ENCODE data around the gene ZDHHC8.

ZDHHC8 gene

DNA sequence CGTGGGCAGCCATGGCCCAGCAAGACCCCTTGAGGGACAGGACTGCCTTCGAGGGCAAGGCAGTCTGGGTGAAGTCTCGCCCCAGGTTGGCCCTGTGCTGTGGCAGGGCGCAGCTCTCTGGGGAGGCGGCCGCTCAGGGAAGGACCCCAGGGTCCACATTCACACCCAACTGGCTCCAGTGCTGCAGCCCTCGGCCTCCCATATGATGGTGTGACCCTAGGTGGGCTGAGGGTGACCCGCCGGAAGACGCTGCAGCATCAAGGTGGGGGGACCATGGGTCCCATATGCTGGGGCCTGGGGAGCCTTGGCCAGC lies 47.3 kb downstream of the ZDHHC8 start:
- no peak for DNase-seq (ENCODE audit: low read depth)
- TF ChIP-seq, protein P1, sequence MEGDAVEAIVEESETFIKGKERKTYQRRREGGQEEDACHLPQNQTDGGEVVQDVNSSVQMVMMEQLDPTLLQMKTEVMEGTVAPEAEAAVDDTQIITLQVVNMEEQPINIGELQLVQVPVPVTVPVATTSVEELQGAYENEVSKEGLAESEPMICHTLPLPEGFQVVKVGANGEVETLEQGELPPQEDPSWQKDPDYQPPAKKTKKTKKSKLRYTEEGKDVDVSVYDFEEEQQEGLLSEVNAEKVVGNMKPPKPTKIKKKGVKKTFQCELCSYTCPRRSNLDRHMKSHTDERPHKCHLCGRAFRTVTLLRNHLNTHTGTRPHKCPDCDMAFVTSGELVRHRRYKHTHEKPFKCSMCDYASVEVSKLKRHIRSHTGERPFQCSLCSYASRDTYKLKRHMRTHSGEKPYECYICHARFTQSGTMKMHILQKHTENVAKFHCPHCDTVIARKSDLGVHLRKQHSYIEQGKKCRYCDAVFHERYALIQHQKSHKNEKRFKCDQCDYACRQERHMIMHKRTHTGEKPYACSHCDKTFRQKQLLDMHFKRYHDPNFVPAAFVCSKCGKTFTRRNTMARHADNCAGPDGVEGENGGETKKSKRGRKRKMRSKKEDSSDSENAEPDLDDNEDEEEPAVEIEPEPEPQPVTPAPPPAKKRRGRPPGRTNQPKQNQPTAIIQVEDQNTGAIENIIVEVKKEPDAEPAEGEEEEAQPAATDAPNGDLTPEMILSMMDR (IDR thresholded peaks at IDR 0.05; ENCODE audit: control insufficient read depth, extremely low read depth, insufficient read depth): no peak

DNA sequence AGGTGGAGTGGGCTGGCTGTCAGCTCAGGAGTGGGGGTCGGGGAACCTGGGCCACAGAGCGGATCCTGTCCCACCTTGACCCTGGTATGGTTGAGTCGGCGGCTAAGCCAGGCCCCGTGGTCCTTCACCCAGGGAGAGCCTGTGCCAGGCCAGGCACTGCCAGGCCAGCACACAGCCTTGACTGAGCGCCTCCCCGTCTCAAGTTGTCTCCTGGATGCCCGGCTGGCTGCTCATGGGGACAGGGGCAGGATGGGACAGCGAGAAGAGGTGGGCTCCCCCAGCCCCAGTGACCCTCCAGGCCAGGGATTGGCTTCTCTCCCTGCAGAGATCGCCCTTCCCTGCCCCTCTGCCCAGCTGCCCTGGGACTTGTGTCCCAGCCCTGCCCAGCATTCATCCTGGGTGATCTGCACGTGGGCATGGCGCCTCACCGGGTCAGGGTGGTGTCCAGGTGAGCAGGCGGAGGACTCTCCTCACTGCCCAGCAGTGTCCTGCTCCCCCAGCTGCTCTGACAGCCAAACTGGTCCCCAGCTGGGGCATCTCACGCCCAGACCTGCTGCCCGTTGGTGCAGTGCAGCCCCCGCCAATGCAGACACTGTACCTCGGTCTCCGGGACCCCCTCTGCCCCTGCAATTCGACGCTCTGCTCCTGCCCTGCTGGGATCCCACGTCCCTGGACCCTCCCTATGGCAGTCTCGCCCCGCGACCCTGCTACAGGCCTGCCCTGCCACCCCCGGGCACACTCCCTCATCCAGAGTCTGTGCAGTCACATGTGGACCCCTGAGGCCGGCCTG lies 48.0 kb downstream of the ZDHHC8 start:
- TF ChIP-seq, protein P1 (IDR thresholded peaks at IDR 0.05; ENCODE audit: control insufficient read depth, extremely low read depth, insufficient read depth): no peak
- no peak overlapping the region for H3K4me3 ChIP-seq (ENCODE audit: low read depth, low read length)
- no peak for DNase-seq (ENCODE audit: low read depth)

More for the DNA sequence above, 47.3 kb downstream of the ZDHHC8 start:
- H3K4me3 ChIP-seq (ENCODE audit: low read depth, low read length): no peak overlapping the region

DNA sequence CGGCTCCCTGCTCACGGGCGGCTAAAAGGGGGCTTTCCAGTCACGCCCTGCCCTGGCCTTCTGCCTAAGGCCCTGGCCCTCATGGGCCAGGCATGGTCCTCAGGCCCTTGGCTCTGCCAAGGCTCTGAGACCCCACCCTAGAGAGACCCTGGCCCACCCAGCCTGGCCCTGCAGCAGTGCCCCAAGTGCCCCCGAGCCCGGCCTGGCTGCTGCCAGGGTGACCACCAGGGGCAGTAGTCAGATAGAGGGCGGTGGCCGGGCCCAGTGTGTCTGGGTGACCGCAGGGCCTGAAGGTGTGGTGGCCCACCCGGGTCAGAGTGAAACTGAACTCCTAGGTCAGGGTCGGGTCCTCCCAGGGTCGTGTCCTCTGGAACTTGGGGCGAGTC lies 48.6 kb downstream of the ZDHHC8 start:
- TF ChIP-seq, protein P1 (IDR thresholded peaks at IDR 0.05; ENCODE audit: control insufficient read depth, extremely low read depth, insufficient read depth): peak; percentile 19; the same call in 1 of the 2 replicates
- no peak overlapping the region for H3K4me3 ChIP-seq (ENCODE audit: low read depth, low read length)
- DNase-seq (ENCODE audit: low read depth): no peak

DNA sequence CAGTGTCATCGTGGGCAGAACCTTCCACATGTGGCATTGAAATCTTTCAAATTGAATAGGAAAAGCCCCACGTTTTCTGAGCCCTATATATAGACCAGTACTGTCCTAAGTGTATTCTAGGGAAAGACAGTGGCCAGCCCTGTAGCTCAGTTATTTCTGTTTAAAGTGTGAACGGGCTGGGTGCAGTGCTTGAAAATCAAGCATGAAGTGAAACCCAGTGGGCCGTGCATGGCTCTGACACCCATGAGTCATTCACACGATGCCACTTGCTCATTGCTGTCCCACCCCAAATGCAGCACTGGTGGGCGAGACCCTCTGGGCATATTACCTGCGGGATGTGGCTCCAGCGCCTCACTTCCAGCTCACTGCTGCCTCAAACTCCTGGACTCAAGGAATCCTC lies 49.0 kb downstream of the ZDHHC8 start:
- H3K4me3 ChIP-seq (ENCODE audit: low read depth, low read length): no peak overlapping the region
- TF ChIP-seq, protein P1 (IDR thresholded peaks at IDR 0.05; ENCODE audit: control insufficient read depth, extremely low read depth, insufficient read depth): no peak
- DNase-seq (ENCODE audit: low read depth): no peak

DNA sequence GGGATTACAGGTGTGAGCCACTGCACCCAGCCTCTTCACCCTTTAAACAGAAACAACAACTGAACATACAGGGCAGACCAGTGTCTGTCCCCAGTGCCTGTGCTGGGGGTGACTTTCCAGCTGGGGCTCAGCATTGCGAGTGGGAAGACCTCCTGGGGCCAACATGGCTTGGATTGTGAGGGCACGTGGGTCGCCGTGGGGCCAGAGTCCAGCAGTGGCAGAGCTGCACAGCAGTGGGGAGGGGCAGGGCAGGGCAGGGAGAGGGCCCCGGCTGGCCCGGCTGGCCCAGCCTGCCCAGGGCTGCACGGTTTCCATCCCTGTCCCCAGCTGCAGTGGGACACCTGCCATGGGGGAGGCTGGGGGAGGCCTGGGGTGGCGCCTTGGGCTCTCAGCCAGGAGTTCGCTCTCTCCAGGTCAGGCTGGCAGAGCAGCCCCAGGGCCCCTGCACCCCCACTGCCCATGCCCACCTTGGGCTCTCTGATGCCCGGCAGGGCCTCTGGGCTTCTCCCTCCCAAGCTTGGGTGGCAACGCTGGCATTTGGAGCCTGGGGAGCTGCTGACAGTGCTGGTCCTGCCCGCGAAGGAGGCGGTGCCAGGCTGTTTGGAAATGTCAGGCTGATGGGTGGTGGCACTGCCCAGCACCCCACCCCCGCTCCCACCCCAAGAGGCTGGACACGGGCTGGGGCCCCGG lies 49.7 kb downstream of the ZDHHC8 start:
- no peak overlapping the region for H3K4me3 ChIP-seq (ENCODE audit: low read depth, low read length)
- no peak for DNase-seq (ENCODE audit: low read depth)
- TF ChIP-seq, protein P1 (IDR thresholded peaks at IDR 0.05; ENCODE audit: control insufficient read depth, extremely low read depth, insufficient read depth): no peak

DNA sequence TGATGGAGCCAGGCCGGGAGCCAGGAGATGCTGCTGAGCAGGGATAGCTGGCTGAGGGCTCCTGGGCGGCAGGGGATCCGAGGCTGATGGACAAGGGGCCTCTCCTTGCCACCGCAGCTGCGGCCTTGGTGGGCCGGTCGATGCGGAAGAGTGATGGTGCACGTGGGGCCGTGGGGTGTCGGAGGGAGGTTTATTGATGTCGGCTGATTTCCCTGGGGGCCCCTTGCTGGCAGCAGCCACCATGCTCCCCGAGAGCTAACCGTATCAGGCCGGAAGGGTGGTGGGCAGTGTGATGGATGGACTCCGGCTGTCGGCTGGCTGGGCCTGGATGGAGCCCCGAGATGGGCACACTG lies 50.3 kb downstream of the ZDHHC8 start:
- no peak overlapping the region for H3K4me3 ChIP-seq (ENCODE audit: low read depth, low read length)
- DNase-seq (ENCODE audit: low read depth): no peak
- TF ChIP-seq, protein P1 (IDR thresholded peaks at IDR 0.05; ENCODE audit: control insufficient read depth, extremely low read depth, insufficient read depth): no peak
